Kidney tubule cell (primary cell): Measurements from ENCODE around the gene DNAH3.
"Not testable (repeated sequence)": the region's sequence is repeated elsewhere in the genome, so short reads cannot be mapped to it uniquely, and the experiment has no call there.

Experiments used
- DNase-seq: peaks from one replicate; pipeline ENCODE4 v3.0.0-alpha.2; 2018; ENCODE audit warnings: low spot score

Gene DNAH3

DNA sequence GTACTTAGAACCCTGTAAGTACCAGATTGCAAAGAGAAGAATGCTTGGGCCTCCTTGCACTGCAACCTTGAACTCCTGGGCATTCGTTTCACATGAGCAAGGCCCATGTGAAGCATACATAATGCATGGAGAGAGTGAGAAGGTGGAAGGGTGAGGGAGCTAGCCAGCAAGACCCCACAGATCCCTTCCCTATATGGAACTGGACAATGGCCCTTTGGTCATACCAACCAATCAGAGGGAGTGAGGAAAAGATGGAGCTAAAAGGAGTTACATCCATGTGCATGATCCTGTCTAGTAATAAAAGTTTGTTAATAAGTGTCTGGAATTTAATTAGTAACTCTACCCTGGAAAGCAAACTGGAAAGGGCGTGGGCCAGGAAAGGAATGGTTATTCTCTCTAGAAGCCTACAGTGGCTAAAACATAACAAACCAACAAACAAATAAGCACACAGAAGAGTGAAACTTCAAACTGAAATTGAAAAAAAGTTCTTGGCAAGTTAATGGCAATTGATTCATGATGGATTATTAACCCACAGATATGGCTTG lies 29.6 kb downstream of the DNAH3 start:
- DNase-seq: peak; percentile 23

DNA sequence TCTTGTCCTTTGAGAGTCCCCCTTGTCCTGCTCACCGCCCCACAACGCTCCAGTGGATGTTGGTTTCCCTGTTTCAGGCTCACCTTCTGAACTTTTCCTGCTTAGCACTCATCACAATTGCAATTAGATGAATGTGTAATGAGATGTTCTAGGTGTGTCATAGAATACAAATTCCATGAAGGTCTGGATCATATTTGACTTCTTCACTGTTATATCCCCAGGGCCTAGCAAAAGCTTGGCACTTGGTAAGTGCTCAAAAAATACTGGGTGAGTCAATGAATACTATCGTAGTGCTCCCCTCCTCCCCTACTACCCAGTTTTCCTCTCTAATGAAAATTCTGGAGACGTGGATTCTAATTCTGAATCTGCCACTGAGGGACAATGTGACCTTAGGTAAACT lies 33.1 kb downstream of the DNAH3 start:
- DNase-seq: peak; percentile 4

DNA sequence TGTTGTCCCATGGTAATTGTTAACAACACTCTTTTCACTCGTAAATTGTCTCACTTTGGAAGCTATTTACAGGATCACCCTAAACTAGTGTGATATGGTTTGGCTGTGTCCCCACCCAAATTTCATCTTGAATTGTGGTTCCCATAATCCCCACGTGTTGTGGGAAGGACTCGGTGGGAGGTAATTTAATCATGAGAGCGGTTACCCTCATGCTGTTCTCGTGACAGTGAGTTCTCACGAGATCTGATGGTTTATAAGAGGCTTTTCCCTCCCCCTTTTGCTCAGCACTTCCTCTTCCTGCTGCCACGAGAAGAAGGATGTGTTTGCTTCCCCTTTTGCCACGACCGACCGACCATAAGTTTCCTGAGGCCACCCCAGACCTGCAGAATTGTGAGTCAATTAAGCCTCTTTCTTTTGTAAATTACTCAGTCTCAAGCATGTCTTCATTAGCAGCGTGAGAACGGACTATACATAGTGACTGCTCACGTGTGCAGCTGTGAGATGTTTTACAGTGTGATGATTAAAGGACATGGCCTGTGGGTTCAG lies 34.4 kb downstream of the DNAH3 start:
- DNase-seq: no peak

DNA sequence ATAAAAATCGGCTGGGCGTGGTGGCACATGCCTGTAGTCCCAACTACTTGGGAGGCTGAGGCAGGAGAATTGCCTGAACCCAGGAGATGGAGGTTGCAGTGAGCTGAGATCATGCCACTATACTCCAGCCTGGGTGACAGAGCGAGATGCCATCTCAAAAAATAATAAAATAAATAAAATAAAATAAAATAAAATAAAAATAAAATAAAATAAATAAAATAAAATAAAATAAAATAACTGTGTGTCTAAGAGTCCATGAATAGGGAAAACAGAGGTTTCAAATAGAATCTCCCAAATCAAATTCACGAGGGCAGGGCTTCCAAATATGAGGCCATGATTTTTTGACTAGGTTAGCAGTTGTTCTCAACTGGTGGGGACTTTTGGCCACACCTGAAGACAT lies 35.1 kb downstream of the DNAH3 start:
- not testable (repeated sequence) for DNase-seq

DNA sequence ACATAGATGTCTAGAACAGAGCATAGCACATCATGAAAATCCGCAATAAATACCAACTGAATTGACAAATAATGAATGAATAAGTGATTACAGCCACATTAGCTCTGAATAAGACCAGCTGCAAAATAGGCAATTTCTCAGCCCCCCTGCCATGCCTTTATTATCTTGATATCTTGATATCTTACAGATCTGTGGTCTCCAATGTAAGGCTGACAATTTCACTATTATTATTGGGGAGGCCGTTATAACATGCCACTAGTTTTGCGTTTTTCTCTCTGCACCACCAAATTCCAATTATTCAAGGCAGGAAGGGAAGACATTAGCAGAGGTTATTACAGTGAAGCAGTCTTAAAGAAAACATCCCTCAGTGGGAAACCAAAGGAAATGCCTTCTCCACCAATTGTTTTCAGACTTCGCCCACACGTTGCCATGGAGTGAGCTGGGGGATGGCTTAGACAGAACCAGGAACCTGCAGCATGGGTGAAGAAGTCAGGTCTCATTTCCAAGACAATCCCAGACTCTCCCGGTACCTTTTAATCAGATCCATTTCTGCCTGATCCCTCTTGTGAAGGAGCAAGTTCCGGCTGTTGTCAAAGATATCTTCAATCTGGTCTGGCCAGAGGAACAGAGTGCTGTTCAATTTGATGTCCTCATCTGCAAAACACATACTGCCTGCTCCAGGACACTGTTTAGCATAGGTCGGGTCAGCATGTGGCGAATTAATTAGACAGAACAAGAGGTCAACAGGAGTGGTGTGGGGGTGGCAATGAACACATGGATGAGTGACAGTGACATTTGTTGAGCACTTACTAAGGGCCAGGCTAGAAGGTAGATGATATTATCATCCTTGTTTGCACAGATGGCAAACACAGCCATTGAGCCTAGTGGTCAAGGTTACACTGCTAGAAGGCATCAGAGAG lies 46.4 kb downstream of the DNAH3 start:
- peak; percentile 25 for DNase-seq

DNA sequence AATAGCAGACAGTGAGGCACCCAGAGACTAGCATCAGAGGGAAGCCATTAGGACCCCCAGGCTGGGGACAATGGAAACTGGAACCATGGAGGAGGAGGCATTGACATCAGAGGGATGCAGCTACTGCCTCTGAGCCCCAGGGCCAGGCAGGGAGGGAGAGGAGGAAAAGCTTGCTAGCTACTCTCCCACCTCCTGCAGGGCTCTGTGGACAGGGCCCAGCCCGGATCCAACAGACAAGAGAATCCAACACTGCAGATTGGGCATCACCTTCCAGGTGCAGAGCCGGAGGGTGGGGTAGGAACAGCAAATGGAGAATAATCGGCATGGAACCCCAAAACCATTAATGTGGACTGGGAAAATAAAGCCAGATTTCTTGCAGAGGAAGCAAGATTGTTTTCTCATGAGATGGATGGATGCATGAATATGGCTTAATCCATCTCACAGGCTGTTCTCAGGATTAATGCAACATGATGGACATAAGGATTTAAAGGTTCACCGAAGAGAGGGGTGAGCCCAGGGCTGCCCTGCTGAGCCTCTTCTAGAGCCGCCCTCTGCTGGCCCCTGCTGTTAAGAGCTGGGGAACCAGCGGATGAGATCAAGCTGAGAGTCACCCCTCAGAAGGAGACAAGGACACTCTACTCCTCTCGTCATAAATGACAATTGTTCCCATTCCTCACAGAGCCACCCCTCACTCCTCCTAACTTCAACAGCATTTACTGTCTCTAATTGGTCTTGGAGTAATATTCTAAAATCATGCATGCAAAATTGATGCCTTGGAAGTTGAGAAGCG lies 48.8 kb downstream of the DNAH3 start:
- DNase-seq: no peak

DNA sequence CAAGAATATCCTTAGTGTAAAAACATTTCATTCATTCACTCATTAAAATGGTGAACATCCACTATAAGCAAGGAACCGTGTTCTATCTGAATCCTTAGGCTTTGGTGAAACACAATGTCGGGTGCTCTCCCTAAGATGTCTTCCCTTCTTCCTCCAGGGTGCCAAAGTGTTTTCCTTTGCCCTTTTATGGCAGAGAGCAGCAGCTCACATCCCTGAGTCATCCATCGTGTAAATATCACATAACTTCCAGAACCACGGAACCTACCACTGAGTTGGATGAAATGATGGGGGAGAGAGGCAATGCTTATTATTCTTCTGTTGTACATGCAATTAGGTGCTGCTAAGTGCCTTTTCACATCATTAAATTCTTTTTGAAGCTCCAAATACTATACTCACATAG lies 50.2 kb downstream of the DNAH3 start:
- peak; percentile 69 for DNase-seq

DNA sequence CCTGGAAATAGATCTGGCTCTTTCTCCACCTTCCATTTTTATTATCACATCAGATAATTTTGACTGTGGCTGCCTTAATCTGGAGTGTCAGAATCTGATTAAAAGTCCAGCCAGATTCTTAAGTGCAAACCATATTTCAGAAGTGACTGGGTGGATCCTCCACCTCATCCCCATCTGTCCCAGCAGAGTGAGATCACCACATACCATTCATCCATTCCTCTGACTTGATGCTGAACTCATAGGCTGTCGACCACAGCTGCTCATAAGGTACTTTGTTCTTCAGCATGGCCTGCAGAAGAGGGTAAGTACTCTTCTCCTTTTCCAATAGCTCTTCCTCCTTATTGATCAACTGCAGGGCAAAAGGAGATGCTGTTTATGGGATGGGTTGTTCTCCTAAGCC lies 53.5 kb downstream of the DNAH3 start:
- peak; percentile 54 for DNase-seq

DNA sequence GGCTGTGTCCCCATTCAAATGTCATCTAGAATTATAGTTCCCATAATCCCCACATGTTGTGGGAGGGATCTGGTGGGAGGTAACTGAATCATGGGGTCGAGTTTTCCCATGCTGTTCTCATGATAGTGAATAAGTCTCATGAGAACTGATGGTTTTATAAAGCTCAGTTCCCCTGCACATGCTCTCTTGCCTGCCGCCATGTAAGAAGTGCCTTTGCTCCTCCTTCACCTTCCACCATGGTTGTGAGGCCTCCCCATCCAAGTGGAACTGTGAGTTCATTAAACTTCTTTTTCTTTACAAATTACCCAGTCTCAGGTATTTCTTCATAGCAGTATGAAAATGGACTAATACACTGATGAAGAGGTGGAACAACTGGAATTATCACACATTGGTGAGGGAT lies 55.9 kb downstream of the DNAH3 start:
- DNase-seq: not testable (repeated sequence)

DNA sequence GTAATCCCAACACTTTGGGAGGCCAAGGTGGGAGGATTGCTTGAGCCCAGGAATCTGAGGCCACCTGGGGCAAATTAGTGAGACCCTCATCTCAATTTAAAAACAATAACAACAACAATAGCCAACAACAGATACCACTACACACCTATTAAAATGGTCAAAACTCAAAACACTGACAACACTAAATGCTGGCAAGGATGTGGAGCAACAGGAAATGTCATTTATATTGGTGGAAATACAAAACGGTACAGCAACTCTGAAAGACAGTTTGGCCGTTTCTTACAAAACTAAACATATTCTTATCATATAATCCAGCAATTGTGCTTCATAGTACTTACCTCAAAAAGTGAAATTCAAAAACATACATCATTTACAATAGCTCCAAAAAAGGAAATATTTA lies 57.7 kb downstream of the DNAH3 start:
- no peak for DNase-seq

DNA sequence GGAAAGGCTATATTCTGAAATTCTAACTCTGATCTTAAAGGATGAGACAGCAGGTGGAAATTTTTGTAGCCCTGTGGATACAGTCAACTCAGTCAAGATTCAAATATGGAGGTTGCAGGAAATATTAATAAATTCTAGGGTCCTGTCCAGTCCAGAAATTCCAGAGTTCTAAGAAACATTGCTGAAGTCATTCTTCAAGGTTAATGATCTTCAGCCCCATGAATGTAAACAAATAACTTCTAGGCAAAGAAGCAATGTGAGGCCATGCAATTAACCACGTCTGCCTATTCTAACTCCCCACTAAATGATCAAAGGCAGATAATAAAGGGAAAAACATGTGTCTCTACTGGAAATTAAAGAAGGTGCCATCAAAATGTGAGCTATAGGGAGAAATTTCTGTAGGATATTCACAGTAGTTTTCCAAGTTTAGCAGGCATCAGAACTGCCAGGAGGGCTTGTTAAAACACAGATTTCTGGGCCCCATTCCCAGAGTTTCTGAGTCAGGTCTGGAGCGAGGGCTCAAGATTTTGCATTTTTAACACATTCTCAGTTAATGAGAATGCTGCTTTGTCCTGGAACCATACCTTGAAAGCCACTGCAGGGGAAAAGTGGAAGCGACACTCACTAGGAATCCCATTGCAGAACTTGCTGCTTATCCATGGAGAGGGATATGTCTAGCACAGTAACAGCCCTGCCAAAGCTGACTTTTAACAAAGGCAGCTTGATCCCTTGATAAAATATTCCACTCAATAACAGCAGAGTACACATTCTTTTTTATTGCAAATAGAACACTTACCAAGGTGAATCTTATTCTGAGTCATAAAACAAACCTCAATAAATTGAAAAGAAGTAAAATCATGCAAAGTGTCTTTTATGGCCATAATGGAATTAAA lies 61.8 kb downstream of the DNAH3 start:
- peak; percentile 60 for DNase-seq

DNA sequence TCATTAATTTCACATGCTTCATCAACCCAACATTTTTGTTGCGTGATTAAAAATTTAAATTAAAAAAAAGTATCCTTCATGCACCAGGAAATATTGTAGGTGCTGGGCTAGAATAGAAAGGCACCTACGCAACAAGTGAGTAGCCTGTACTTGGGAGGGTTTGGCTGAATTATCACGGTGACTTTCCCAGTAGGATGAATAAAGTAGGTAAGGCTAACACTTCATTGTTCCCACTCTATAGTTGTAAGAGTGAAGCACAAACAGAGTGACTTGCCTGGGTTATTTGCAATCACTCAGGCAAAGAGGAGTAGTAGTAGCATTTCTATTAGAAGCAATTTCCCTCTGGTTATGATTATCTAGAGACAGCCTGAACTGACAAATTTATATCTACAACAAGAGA lies 62.5 kb downstream of the DNAH3 start:
- DNase-seq: no peak

DNA sequence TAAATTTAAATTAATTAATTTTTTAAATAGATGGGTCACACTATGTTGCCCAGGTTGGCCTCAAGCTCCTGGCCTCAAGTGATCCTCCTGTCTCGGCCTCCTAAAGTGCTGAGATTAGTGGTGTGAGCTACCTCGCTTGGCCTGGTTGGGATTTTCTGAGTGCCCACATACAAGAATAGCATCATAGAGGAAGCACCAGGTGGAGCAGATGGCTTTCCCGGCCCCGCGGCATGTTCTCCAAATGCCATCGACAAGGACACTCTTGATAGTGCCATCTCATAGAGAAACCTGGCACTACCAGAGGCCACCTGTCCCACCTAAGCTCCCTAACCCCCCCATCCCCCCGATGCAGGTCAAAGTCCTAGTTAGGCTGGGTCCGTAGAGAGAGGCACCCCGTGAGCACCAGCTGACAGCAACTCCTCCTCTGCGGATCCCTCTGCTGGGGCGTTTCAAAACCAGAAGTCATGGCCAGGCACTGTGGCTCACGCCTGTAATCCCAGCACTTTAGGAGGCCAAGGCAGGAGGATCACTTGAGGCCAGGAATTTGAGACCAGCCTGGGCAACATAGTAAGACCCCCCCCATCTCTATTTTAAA lies 65.9 kb downstream of the DNAH3 start:
- DNase-seq: no peak

DNA sequence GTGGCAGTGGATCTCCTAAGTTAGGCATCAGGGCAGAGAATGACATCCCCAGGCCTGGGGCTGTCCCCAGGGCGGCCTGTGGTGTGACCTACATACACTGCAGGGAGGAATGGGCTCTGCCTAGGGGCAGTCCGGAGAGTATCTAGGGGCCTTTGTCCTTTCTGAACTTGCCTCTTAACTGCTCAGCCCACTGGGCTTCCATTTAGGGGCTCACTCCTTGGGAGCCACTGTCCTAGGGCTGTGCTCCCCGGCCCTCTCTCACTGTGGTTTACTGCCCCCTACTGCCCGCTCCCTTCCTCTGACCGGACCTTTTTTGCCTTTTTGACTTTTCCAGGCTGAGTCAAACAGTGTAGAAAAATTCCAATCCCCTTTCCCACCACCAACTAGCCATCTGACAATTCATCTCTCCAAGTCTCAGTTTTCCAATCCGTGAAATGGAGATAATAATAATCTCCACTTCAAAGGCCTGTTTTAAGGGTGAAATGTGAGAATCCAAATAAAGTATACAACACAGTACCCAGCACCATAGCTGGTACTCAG lies 66.8 kb downstream of the DNAH3 start:
- peak; percentile 53 for DNase-seq

DNA sequence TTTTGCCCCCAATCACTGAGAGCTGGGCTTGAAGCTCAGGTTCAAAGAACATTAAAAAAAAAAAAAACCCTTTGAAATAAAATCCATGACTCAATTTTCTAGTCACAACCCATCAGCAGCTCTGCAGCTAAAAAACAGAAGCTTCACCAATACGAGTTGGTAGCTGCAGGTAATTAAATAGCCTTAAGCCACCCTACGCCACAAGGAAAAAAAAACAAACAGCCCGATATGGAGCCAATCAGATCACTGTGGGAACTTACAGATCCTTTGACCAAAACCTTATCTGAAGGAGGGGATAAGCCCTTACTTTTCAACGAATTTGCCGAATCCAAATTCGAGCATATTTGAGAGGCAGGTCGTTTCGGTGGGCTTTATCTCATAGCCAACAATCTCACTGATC lies 69.3 kb downstream of the DNAH3 start:
- no peak for DNase-seq

DNA sequence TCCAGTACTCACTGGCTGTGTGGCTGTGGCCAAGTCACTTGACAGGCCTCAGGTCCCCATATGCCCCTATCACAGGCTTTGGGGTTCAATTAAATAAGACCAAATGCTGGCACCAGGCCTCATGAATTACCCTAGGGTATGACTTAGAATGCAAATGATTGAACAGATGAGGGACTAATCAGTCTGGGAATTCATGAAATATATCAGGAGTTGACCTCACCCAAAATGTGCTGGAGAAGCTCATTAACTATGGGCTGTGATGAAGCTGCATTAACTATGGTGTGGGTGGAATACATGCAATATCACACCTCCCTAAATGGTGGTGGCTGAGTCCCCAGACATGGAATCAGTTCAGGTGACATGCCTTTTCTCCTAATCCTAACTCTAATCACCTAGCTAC lies 72.1 kb downstream of the DNAH3 start:
- DNase-seq: no peak

DNA sequence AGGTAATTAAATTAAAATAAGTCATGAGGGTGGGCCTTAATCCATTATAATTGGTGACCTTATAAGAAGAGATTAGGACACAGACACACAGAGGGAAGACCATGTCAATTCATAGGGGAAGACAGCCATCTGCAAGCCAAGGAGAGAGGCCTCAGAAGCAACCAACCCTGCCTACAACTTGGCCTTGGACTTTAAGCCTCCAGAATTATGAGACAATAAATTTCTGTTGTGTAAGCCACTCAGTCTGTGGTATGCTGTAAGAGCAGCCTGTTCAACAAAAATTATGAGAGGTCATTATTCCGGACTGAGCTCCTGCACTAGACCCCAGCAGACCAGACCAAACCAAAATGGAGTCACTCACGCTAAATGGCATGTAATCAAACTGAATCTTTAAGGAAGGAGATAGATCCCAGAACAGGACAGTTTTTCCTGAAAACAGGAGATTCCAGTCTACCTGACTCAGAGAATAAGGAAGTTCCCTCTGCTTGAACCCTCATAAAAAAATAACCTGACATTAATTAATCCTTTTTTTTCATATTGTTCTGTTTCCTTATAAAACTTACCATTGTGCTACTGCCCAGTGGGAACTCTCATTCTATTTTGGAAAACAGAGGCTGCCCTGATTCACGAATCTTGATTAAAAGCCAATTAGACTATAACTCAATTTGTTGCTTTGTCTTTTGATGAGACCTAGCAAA lies 74.3 kb downstream of the DNAH3 start:
- DNase-seq: peak; percentile 13

DNA sequence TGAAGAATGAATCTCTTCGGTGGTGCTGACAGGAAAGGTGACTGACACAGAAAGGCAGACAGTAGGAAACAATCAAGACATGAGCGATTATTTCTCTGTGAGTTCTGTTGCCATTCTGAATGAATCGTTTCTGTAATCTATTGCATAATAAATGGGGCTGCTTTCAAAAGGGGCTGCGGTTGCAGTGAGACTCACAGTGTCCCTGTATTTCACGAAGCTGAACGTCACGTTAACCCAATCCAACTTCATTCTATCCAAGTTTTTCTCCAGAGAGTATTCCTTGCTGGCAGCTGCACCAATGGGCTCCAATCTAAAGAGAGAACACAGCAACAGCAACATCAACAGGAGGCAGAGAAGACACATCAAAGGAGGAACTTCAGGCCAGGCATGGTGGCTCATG lies 75.4 kb downstream of the DNAH3 start:
- no peak for DNase-seq

DNA sequence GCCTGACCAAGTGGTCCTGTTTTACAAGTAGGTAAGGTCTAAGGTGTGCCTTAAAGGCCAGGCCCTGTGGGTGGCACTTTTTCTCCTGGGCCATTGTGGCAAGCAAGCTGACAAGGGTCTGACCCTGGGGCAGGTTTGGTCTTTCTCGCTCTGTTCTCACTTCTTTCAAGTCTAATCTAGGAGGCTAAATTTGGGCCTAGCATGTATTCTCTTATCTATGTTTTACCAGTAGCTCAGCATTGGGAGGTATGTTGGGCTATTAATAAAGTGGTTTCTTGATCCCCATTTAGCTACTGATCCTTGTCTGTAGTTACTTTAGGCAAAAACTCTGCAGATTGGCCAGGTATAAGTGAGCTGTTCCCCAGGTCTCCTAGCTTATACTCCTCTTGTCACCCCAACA lies 77.7 kb downstream of the DNAH3 start:
- no peak for DNase-seq

DNA sequence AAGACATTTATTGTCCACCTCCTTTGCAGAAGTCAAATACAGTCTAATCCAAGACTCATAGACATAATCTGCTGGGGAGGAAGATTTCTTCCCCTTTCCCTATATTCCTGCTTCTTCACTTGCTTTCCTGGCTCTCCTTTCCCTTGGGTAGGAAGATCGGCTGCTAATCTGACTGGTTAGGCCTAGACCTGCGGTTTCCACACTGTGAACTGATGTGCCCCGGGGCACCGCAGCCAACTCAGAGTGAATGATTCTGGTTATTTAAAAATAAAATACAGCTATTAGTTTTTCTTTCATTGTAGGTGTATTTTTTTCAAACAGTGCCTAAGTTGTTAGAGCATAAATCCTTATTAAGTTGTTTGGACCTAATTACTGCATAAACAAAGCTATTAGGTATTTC lies 78.9 kb downstream of the DNAH3 start:
- no peak for DNase-seq
